Stimulated activated CD4-positive, alpha-beta T cell treated with anti-CD3 and anti-CD28 coated beads, Interleukin-2, amount 100 ng/mL, for 48 hours (primary cell): ENCODE results near the gene CCDC82.
A peak's percentile ranks its signal among the peaks of the same experiment; 100 is the strongest.

Experiments used
- DNase-seq, 2 donors: peaks; one replicate each; pipeline ENCODE4 v3.0.0-alpha.2; 2020

Gene CCDC82

DNA sequence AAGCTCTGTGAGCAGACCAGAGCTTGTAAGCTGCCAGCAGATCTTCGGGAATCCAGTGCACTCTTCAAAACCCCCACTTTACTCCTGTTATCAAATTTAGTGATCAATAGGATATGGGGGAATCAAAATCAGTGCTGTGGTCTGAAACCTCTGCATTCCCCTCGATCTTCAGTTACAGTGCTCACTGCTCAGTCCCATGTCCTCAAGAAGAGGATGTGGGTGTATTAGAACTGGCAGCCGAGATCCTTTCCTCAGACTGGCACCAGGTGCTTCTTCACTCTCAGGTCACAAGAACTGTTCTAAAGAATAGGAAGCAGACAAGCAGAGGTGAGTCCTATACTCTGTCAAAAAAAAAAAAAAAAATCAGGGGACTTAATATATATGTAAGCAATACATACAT, 31.4 kb downstream of the CCDC82 start:
- no peak for DNase-seq

GRCh38 chr11:96357794-96358193, 31.9 kb downstream of the CCDC82 start:
- DNase-seq = no peak

DNA sequence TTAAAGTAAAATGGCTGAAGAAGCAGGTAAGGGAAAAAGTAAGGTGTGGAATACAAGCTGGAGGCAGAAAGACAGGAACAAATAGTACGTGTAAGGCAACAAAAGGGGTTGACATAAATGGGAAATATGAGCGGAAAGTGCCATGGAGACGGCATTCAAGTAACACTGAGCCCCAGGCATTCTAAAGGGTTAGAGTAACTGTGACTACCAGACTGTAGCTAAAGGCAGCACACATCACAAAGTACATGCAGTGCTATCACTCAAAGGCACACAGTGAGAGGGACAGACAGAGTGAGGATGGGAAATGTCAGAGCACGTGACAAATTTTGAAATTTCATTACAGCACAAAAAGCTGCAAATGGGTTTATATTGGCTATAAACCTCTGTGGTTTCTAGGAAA, 32.9 kb downstream of the CCDC82 start:
- DNase-seq = no peak

- peak; percentile 75 to 78 for DNase-seq
Measured at GRCh38 chr11:96342961-96343711, 46.6 kb downstream of the CCDC82 start, which contains the start of gene MAML2. TSS of gene MAML2 (minus strand) at chr11:96343195. CDS start at chr11:96341895, 1,300 bp downstream.

GRCh38 chr11:96342014-96342960, 47.4 kb downstream of the CCDC82 start:
- no peak for DNase-seq

- DNase-seq = peak in 1 of 2 donors; percentile 50
Measured at GRCh38 chr11:96341211-96342013, 48.3 kb downstream of the CCDC82 start.

- no peak for DNase-seq
Measured at GRCh38 chr11:96340555-96340885, 49.2 kb downstream of the CCDC82 start.

DNA sequence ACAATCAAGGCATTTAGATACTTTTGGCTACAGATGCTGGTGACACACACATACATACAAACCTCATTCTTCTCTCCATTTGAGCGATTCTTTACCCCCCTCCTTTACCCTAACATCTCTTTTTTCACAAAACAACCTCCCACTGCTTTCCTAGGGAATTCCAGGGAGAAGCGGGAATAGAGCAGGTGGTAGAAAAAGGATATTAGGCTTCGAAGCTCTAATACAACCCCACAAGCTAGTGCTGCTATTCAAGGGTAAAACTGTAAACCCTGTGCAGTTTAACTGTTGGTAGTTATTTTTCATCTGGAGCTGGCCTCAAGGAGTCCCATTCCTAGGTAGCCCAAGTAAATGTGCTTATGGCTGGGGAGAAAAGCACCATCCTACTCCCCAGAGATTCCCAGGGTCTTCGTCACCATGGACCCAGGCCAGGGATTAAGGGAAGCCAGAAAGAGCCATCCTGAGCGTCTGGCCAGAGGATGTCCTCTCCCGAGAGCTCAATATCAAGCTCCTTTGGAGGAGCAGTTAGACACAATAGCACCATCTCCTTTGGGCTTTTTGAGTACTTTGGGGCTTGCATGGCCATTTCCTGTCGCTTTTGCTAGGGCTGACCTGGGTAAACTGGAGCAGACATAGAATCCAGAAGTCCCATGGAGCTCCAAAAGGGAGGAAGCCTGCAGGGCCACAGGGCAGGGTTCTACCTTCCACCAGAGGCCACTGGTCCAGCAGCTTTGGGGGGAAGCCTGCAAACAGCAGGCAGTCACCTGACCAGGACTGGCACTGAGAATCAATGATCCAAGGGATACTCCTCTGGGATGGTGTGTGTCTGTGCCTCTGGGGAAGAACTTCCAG, 49.8 kb downstream of the CCDC82 start:
- no peak for DNase-seq

DNA sequence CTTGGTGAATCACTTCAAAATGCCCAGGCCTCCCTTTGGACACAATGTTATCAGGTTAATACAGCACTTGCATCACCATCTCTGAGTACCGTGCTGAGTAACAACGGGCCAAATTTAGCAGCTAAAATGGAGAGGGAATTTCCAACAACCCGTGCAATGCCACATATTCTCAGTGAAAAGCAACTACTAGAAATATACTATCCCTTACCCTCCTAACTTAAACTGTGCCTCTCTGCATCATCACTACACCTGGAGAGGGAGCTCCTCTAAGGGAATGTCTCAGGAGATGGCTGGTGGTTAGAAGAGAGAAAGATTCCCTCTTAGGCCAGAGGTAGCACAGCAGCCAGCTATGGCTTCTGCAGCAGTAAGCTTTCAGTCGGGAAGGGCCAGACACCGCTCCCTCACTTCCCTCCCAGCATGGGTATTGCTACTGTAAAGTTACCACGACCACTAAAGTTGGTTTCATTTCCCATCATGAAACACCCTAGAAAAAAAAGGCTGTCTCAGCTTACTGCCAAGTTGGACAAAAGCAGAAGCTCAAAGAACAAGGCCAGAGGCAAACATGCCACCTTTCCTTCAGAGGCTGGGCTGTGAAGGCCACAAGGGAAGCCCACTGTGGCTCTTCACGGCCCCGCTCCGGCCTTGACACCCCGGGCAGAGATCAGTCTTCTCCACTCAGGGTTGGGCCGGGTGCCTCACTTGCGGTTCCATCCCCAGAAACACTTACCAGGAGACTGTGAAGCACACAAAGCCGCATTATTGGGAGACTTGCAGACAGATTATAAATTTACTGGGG, 50.6 kb downstream of the CCDC82 start:
- DNase-seq = no peak

- DNase-seq = no peak
Measured at GRCh38 chr11:96337541-96338431, 51.9 kb downstream of the CCDC82 start.

DNA sequence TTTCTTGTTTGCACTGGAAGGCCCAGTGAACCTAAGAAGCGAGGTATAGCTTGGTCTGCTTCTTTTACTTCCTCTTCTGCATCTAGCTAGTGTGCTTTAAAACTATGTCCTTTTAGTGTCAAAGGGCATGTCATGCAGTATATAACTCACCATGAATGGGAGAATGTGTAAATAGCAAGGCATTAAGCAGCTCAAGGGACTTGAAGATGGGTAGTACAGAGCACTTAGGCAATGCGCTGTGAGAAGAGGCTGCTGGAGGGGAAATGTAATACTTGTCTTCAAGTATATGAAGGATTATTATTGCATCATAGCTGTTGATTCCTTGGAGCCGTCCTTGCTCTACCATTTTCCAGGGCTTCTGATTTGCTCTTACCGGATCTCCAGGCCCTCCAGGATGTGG, 54.3 kb downstream of the CCDC82 start:
- no peak for DNase-seq

DNA sequence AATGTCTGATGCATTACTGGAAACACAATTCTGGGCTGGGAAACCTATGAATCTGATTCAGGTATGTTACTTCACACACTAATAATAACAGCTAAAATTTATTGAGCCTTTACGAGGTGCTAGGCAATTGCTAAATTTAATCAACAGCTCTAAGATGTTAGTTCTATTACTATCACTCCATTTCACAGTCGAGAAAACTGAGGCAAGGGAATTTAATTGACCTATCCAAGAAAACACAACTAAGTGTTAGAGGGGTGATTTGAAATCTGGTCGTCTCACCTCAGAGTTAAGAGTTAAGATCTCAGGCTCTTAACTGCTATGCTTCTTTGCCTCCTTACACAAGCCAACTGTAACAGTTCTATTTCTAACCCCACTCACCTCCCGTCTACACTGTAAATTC, 55.5 kb downstream of the CCDC82 start:
- DNase-seq = no peak

GRCh38 chr11:96333191-96333719, 56.5 kb downstream of the CCDC82 start:
- no peak for DNase-seq

- DNase-seq = no peak
Measured at GRCh38 chr11:96332126-96332771, 57.5 kb downstream of the CCDC82 start.

- DNase-seq = no peak
Measured at GRCh38 chr11:96331699-96332116, 58.0 kb downstream of the CCDC82 start.

- no peak for DNase-seq
Measured at GRCh38 chr11:96330511-96330859, 59.2 kb downstream of the CCDC82 start.

- DNase-seq = no peak
Measured at GRCh38 chr11:96329855-96330510, 59.7 kb downstream of the CCDC82 start.

GRCh38 chr11:96329419-96329818, 60.3 kb downstream of the CCDC82 start:
- no peak for DNase-seq
